GM21381 (cell line): ENCODE data around the gene KIAA0753.

ENCODE experiments used
- ATAC-seq: cut with Tn5 transposase; IDR thresholded peaks from one replicate; pipeline ENCODE4 v1.9.1; 2021; ENCODE audit warnings: mild to moderate bottlenecking, moderate library complexity; ENCODE audit not compliant: unreplicated experiment

The KIAA0753 gene

GRCh38 chr17:6640536-6641246 lies at the start of gene KIAA0753, which contains the start of gene TXNDC17:
KIAA0753 (minus strand) TSS chr17:6640711; CDS start chr17:6635103, 5,608 bp downstream.
TXNDC17 (plus strand) TSS chr17:6641060; CDS start chr17:6641083, 23 bp downstream.
- peak; percentile 89 for ATAC-seq

- ATAC-seq: no peak
Measured at GRCh38 chr17:6688944-6689343, 48.4 kb upstream of the KIAA0753 start.

- no peak for ATAC-seq
Measured at GRCh38 chr17:6686026-6686425, 45.5 kb upstream of the KIAA0753 start.

GRCh38 chr17:6684881-6685767 lies 44.6 kb upstream of the KIAA0753 start:
- no peak for ATAC-seq

- no peak for ATAC-seq
Measured at GRCh38 chr17:6684460-6684783, 43.9 kb upstream of the KIAA0753 start.

GRCh38 chr17:6683730-6684459 lies 43.4 kb upstream of the KIAA0753 start:
- ATAC-seq: no peak

GRCh38 chr17:6683081-6683684 lies 42.7 kb upstream of the KIAA0753 start:
- no peak for ATAC-seq

- ATAC-seq: no peak
Measured at GRCh38 chr17:6682339-6682738, 41.8 kb upstream of the KIAA0753 start.

GRCh38 chr17:6681671-6682070 lies 41.2 kb upstream of the KIAA0753 start:
- ATAC-seq: no peak

- ATAC-seq: no peak
Measured at GRCh38 chr17:6681176-6681575, 40.7 kb upstream of the KIAA0753 start.

- no peak for ATAC-seq
Measured at GRCh38 chr17:6679241-6679640, 38.7 kb upstream of the KIAA0753 start.

- no peak for ATAC-seq
Measured at GRCh38 chr17:6677946-6678345, 37.4 kb upstream of the KIAA0753 start.

- ATAC-seq: no peak
Measured at GRCh38 chr17:6677158-6677831, 36.8 kb upstream of the KIAA0753 start.

- no peak for ATAC-seq
Measured at GRCh38 chr17:6676802-6677157, 36.3 kb upstream of the KIAA0753 start.

- no peak for ATAC-seq
Measured at GRCh38 chr17:6675201-6675825, 34.8 kb upstream of the KIAA0753 start.

GRCh38 chr17:6674586-6674985 lies 34.1 kb upstream of the KIAA0753 start:
- ATAC-seq: no peak

GRCh38 chr17:6671431-6671830 lies 30.9 kb upstream of the KIAA0753 start:
- ATAC-seq: no peak

- no peak for ATAC-seq
Measured at GRCh38 chr17:6670999-6671398, 30.5 kb upstream of the KIAA0753 start.

- ATAC-seq: no peak
Measured at GRCh38 chr17:6670571-6670970, 30.1 kb upstream of the KIAA0753 start.
